Measurements from ENCODE around the gene SLC43A3. TPM values are rescaled to one million over a fixed set of nuclear protein-coding genes. Genes with fewer than 3 reads are reported as not detected.

Gene SLC43A3
- total RNA-seq, 2 experiments from 2014 or later, result 41.3 to 62.1 TPM

- Histone ChIP-seq H3K9me2 (ENCODE audit: insufficient read depth, low read length) (no peaks in the 10 kb centered on the region), H2AFZ (ENCODE audit: low read length) (no peak overlapping the region), H3K27ac (ENCODE audit: low read depth, low read length, poor library complexity, severe bottlenecking) (no peak overlapping the region), H3K36me3 (ENCODE audit: insufficient read depth, low read length) (peaks cover 2% of the 10 kb centered on the region; the same call in 1 of the 2 replicates), H3K4me2 (ENCODE audit: low read length) (no peak overlapping the region), H3K4me3 (ENCODE audit: low read depth, low read length, poor library complexity, severe bottlenecking) (no peak overlapping the region), H3K4me1 (ENCODE audit: insufficient read depth, low read length, poor library complexity, severe bottlenecking) (peaks cover 7% of the 10 kb centered on the region), H3K79me2 (ENCODE audit: insufficient read depth, low read depth, low read length) (peaks cover 8% of the 10 kb centered on the region; the same call in 1 of the 2 replicates), H4K20me1 (ENCODE audit: insufficient read depth, low read length) (no peaks in the 10 kb centered on the region), H3K9me3 (ENCODE audit: low read length) (no peaks in the 10 kb centered on the region)
- no peak for DNase-seq (ENCODE audit: low spot score)
- CTCF ChIA-PET (ENCODE audit: unreplicated experiment), result no interaction called here
- TF ChIP-seq EZH2phosphoT487 (IDR thresholded peaks at IDR 0.05; ENCODE audit: borderline replicate concordance, low read depth, low read length) (no peak), CTCF (conservative IDR thresholded peaks at IDR 0.05; ENCODE audit: low read length) (no peak)
- BruUV-seq (replicated peaks), result no TSS peak
- POLR2A ChIA-PET, result interaction anchor here (0.6 kb wide), 1 partner anchor 1801 kb away, joined by 3 read pairs; no protein-coding TSS in a partner anchor
- intact Hi-C loops (cut with micrococcal nuclease; ENCODE audit: unreplicated experiment), result no loop called here
Measured at GRCh38 chr11:57430952-57431351, 4.0 kb upstream of the SLC43A3 start.

DNA sequence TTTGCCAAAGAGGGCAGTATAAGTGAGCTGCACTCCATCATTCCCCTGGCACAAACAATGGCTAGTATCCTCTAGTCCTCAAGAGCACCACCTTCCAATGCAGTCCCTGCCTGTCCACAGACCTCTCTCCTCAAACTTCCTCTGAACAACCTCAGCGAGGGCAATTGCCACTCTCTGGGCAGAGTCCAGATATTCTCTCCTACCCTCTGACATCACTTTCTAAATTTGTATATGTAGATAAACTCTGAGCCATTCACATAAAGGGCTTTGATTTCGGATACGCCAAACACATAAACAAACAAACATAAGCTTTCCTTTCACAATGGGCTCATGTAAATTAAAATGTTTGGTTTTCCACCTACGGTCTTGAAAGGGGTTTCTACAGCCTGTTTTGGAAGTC, 3.0 kb upstream of the SLC43A3 start:
- no TSS peak for BruUV-seq (replicated peaks)
- ChIA-PET CTCF (ENCODE audit: unreplicated experiment) (interaction anchor here (1.0 kb wide), 1 partner anchor 27 kb away, joined by 4 read pairs; no protein-coding TSS in a partner anchor), POLR2A (interaction anchor here (0.5 to 1.5 kb wide), 2 partner anchors 12 to 19 kb away, joined by 3 read pairs; no protein-coding TSS in a partner anchor)
- Histone ChIP-seq H3K4me3 (ENCODE audit: low read depth, low read length, poor library complexity, severe bottlenecking) (no peak overlapping the region), H3K4me1 (ENCODE audit: insufficient read depth, low read length, poor library complexity, severe bottlenecking) (peaks cover 14% of the 10 kb centered on the region), H3K9me3 (ENCODE audit: low read length) (no peaks in the 10 kb centered on the region), H3K27ac (ENCODE audit: low read depth, low read length, poor library complexity, severe bottlenecking) (no peak overlapping the region), H3K4me2 (ENCODE audit: low read length) (no peak overlapping the region), H3K9me2 (ENCODE audit: insufficient read depth, low read length) (no peaks in the 10 kb centered on the region), H2AFZ (ENCODE audit: low read length) (no peak overlapping the region), H3K79me2 (ENCODE audit: insufficient read depth, low read depth, low read length) (peaks cover 17% of the 10 kb centered on the region; the same call in 1 of the 2 replicates), H4K20me1 (ENCODE audit: insufficient read depth, low read length) (no peaks in the 10 kb centered on the region), H3K36me3 (ENCODE audit: insufficient read depth, low read length) (peaks cover 11% of the 10 kb centered on the region)
- TF ChIP-seq EZH2phosphoT487 (IDR thresholded peaks at IDR 0.05; ENCODE audit: borderline replicate concordance, low read depth, low read length) (no peak), CTCF (conservative IDR thresholded peaks at IDR 0.05; ENCODE audit: low read length) (no peak)
- no peak for DNase-seq (ENCODE audit: low spot score)
- intact Hi-C loops (cut with micrococcal nuclease; ENCODE audit: unreplicated experiment), result no loop called here

- Histone ChIP-seq H3K4me2 (ENCODE audit: low read length) (no peak overlapping the region), H3K9me3 (ENCODE audit: low read length) (no peaks in the 10 kb centered on the region), H4K20me1 (ENCODE audit: insufficient read depth, low read length) (no peaks in the 10 kb centered on the region), H3K36me3 (ENCODE audit: insufficient read depth, low read length) (peaks cover 23% of the 10 kb centered on the region), H3K4me1 (ENCODE audit: insufficient read depth, low read length, poor library complexity, severe bottlenecking) (peaks cover 23% of the 10 kb centered on the region), H2AFZ (ENCODE audit: low read length) (no peak overlapping the region), H3K4me3 (ENCODE audit: low read depth, low read length, poor library complexity, severe bottlenecking) (no peak overlapping the region), H3K27ac (ENCODE audit: low read depth, low read length, poor library complexity, severe bottlenecking) (no peak overlapping the region), H3K79me2 (ENCODE audit: insufficient read depth, low read depth, low read length) (peaks cover 23% of the 10 kb centered on the region; the same call in 1 of the 2 replicates), H3K9me2 (ENCODE audit: insufficient read depth, low read length) (no peaks in the 10 kb centered on the region)
- DNase-seq (ENCODE audit: low spot score), result no peak
- intact Hi-C loops (cut with micrococcal nuclease; ENCODE audit: unreplicated experiment), result no loop called here
- TF ChIP-seq EZH2phosphoT487 (IDR thresholded peaks at IDR 0.05; ENCODE audit: borderline replicate concordance, low read depth, low read length), result no peak
- no peak for TF ChIP-seq CTCF (conservative IDR thresholded peaks at IDR 0.05; ENCODE audit: low read length)
- ChIA-PET CTCF (ENCODE audit: unreplicated experiment) (no interaction called here), POLR2A (interaction anchor here (1.5 kb wide), 1 partner anchor 11 kb away, joined by 3 read pairs; no protein-coding TSS in a partner anchor)
- no TSS peak for BruUV-seq (replicated peaks)
Measured at GRCh38 chr11:57428643-57429042, 1.7 kb upstream of the SLC43A3 start.
